H1 (cell line): ENCODE results near the gene DPP10. TPM values are rescaled to one million over a fixed set of nuclear protein-coding genes. Genes with fewer than 3 reads are reported as not detected.

Experiments
- CTCF ChIA-PET: fragments of 300-600 bp; sonication (Branson Sonifier 250); formaldehyde crosslinking; loops from one replicate; lab custom pipeline; 2021; ENCODE audit not compliant: partially characterized antibody; lab: Charles Lee
- POLR2A ChIA-PET: fragments of 300-600 bp; sonication (Branson Sonifier 250); formaldehyde crosslinking; loops from one replicate; lab custom pipeline; 2021; ENCODE audit warnings: inconsistent platforms; ENCODE audit not compliant: partially characterized antibody; lab: Charles Lee
- DNase-seq, 2 experiments: peaks; one replicate each; pipeline versions ENCODE4 v3.0.0 to v3.0.0-alpha.2; 2010 to 2022; ENCODE audit warnings: low spot score in 2 of 2, low read depth in 1 of 2, mixed read lengths in 1 of 2
- FAIRE-seq: peaks from 2 replicates; lab custom pipeline; 2011; peaks lifted over from hg19 to GRCh38; lab: Jason Lieb, UNC
- H2AFZ ChIP-seq: 2 replicates; pipeline ENCODE4 v1.8.1; 2012; ENCODE audit warnings: low read length, inconsistent platforms
- H2AK5ac ChIP-seq: 2 replicates; pipeline ENCODE4 v1.6.1; 2013; ENCODE audit warnings: low read depth, low read length
- H2BK120ac ChIP-seq: replicated peaks from 2 replicates; pipeline ENCODE3; 2013; ENCODE audit warnings: low read depth, low read length, inconsistent platforms
- H2BK12ac ChIP-seq: 2 replicates; pipeline ENCODE4 v1.6.1; 2013; ENCODE audit warnings: low read depth, low read length
- H2BK15ac ChIP-seq: 2 replicates; pipeline ENCODE4 v1.6.1; 2013; ENCODE audit warnings: low read length
- H2BK20ac ChIP-seq: 2 replicates; pipeline ENCODE4 v1.6.1; 2013; ENCODE audit warnings: low read length
- H2BK5ac ChIP-seq: 2 replicates; pipeline ENCODE4 v1.6.1; 2013; ENCODE audit warnings: low read depth, low read length
- H3K14ac ChIP-seq: 2 replicates; pipeline ENCODE4 v1.6.1; 2013; ENCODE audit warnings: inconsistent platforms; ENCODE audit not compliant: insufficient read length
- H3K18ac ChIP-seq: 2 replicates; pipeline ENCODE4 v1.6.1; 2013; ENCODE audit warnings: low read length; ENCODE audit errors: extremely low read depth
- H3K23ac ChIP-seq: 2 replicates; pipeline ENCODE4 v1.6.1; 2013; ENCODE audit warnings: inconsistent platforms; ENCODE audit not compliant: insufficient read length
- H3K23me2 ChIP-seq: 2 replicates; pipeline ENCODE4 v1.6.1; 2013; ENCODE audit warnings: low read depth, low read length
- H3K27ac ChIP-seq: 2 replicates; pipeline ENCODE4 v1.6.1; 2011; ENCODE audit warnings: low read depth, low read length, inconsistent platforms
- H3K27me3 ChIP-seq, 4 experiments: replicated peaks in 1 of 4; 1 replicate in 1 of 4; 2 replicates in 3 of 4; pipeline versions ENCODE4 v1.6.1 to v1.8.1; 2011 to 2013; ENCODE audit warnings: low read length in 3 of 4, mild to moderate bottlenecking in 3 of 4, inconsistent platforms in 2 of 4, mixed read lengths in 2 of 4, moderate library complexity in 1 of 4; ENCODE audit not compliant: control insufficient read depth in 3 of 4, insufficient read depth in 3 of 4; ENCODE audit errors: extremely low read depth in 1 of 4
- H3K36me3 ChIP-seq, 4 experiments: 2 replicates each; pipeline versions ENCODE4 v1.6.1 to v1.8.1; 2011 to 2013; ENCODE audit warnings: mild to moderate bottlenecking in 4 of 4, low read length in 3 of 4, moderate library complexity in 2 of 4, control low read depth in 1 of 4, inconsistent platforms in 1 of 4; ENCODE audit not compliant: insufficient read depth in 4 of 4, control insufficient read depth in 2 of 4
- H3K4ac ChIP-seq: replicated peaks from 2 replicates; pipeline ENCODE3; 2013; ENCODE audit warnings: low read length, low read depth, mixed read lengths, inconsistent platforms; ENCODE audit not compliant: insufficient read length
- H3K4me1 ChIP-seq, 4 experiments: replicated peaks in 1 of 4; 1 replicate in 1 of 4; 2 replicates in 3 of 4; pipeline versions ENCODE4 v1.6.1 to v1.8.1; 2011 to 2013; ENCODE audit warnings: low read length in 3 of 4, inconsistent platforms in 2 of 4, mixed read lengths in 1 of 4; ENCODE audit not compliant: insufficient read depth in 4 of 4, control insufficient read depth in 3 of 4
- H3K4me2 ChIP-seq, 2 experiments: 2 replicates each; pipeline versions ENCODE4 v1.6.1 to v1.8.1; 2011 to 2013; ENCODE audit warnings: low read depth in 2 of 2, low read length in 2 of 2, control low read depth in 1 of 2, inconsistent platforms in 1 of 2, mild to moderate bottlenecking in 1 of 2; ENCODE audit not compliant: insufficient read depth in 1 of 2
- H3K4me3 ChIP-seq, 4 experiments: fragments of 200-600, 300-600 bp in 1 of 4; sonication (generic), shearing (Covaris generic), sonication (Bioruptor Twin) in 1 of 4; 2 replicates each; pipeline versions ENCODE4 v1.5.1 to v1.8.1; 2011 to 2016; ENCODE audit warnings: low read length in 4 of 4, low read depth in 3 of 4, control low read depth in 2 of 4, inconsistent platforms in 2 of 4, mild to moderate bottlenecking in 2 of 4, mixed read lengths in 1 of 4, moderate library complexity in 1 of 4; ENCODE audit not compliant: insufficient read depth in 2 of 4; ENCODE audit errors: extremely low read depth in 1 of 4
- H3K56ac ChIP-seq: replicated peaks from 2 replicates; pipeline ENCODE3; 2013; ENCODE audit warnings: low read depth, mild to moderate bottlenecking, mixed read lengths, low read length, inconsistent platforms; ENCODE audit not compliant: insufficient read length
- H3K79me1 ChIP-seq: 2 replicates; pipeline ENCODE4 v1.6.1; 2013; ENCODE audit warnings: low read depth, low read length, control low read depth
- H3K79me2 ChIP-seq, 2 experiments: 2 replicates each; pipeline versions ENCODE4 v1.6.1 to v1.8.1; 2012 to 2013; ENCODE audit warnings: low read length in 2 of 2, mild to moderate bottlenecking in 2 of 2, inconsistent platforms in 1 of 2; ENCODE audit not compliant: insufficient read depth in 2 of 2, control insufficient read depth in 1 of 2
- H3K9ac ChIP-seq, 4 experiments: replicated peaks in 1 of 4; 1 replicate in 1 of 4; 2 replicates in 3 of 4; pipeline versions ENCODE4 v1.6.1 to v1.8.1; 2011 to 2013; ENCODE audit warnings: low read depth in 3 of 4, low read length in 3 of 4, control low read depth in 2 of 4, mild to moderate bottlenecking in 2 of 4, moderate library complexity in 2 of 4, inconsistent platforms in 1 of 4; ENCODE audit errors: extremely low read depth in 1 of 4
- H3K9me3 ChIP-seq, 2 experiments: 2 replicates each; pipeline versions ENCODE4 v1.6.1 to v1.8.1; 2012 to 2013; ENCODE audit warnings: mild to moderate bottlenecking in 2 of 2, moderate library complexity in 2 of 2, control low read depth in 1 of 2, inconsistent platforms in 1 of 2, low read depth in 1 of 2, low read length in 1 of 2, mixed read lengths in 1 of 2; ENCODE audit not compliant: insufficient read depth in 2 of 2
- H4K20me1 ChIP-seq, 2 experiments: replicated peaks in 1 of 2; 2 replicates each; pipeline versions ENCODE3 to v1.8.1; 2011 to 2013; ENCODE audit warnings: inconsistent platforms in 2 of 2, low read length in 2 of 2, mild to moderate bottlenecking in 1 of 2; ENCODE audit not compliant: insufficient read depth in 2 of 2, control insufficient read depth in 1 of 2
- H4K5ac ChIP-seq: 2 replicates; pipeline ENCODE4 v1.6.1; 2013; ENCODE audit warnings: low read length, low read depth, mixed read lengths, inconsistent platforms; ENCODE audit not compliant: insufficient read length
- H4K8ac ChIP-seq: 2 replicates; pipeline ENCODE4 v1.8.0; 2013; ENCODE audit warnings: mild to moderate bottlenecking, moderate library complexity, low read length, inconsistent platforms; ENCODE audit not compliant: insufficient read depth; ENCODE audit errors: extremely low read depth
- H4K91ac ChIP-seq: replicated peaks from 2 replicates; pipeline ENCODE3; 2013; ENCODE audit warnings: low read length, mixed read lengths, inconsistent platforms; ENCODE audit not compliant: insufficient read length
- ASH2L ChIP-seq: fragments of 200-600, 300-600 bp; sonication (generic); IDR thresholded peaks from one replicate; pipeline ENCODE4 v1.7.1; 2017; ENCODE audit warnings: low read length
- CBX5 ChIP-seq: fragments of 300-800, 300-1000 bp; sonication (generic); IDR thresholded peaks from 2 replicates; pipeline ENCODE4 v1.7.1; 2016; ENCODE audit warnings: antibody characterized with exemption, low read length, low read depth
- EP300 ChIP-seq, 2 experiments: IDR thresholded peaks; 1 replicate in 1 of 2; 2 replicates in 1 of 2; pipeline ENCODE4 v1.6.1; 2011 to 2012; ENCODE audit warnings: low read depth in 2 of 2, low read length in 2 of 2, mild to moderate bottlenecking in 2 of 2, borderline replicate concordance in 1 of 2, inconsistent platforms in 1 of 2, moderate library complexity in 1 of 2
- EZH2 ChIP-seq: fragments of 200-600 bp; sonication (generic); IDR thresholded peaks from 2 replicates; pipeline ENCODE4 v1.7.1; 2012; ENCODE audit warnings: low read depth, mild to moderate bottlenecking, moderate library complexity, low read length, inconsistent platforms; ENCODE audit not compliant: severe bottlenecking
- HDAC2 ChIP-seq, 2 experiments: fragments of 300-600 bp in 1 of 2; sonication (generic) in 1 of 2; IDR thresholded peaks; 2 replicates each; pipeline ENCODE4 v1.6.1; 2011 to 2012; ENCODE audit warnings: low read depth in 2 of 2, low read length in 2 of 2, mild to moderate bottlenecking in 2 of 2, moderate library complexity in 2 of 2, borderline replicate concordance in 1 of 2, inconsistent platforms in 1 of 2
- NANOG ChIP-seq: IDR thresholded peaks from 2 replicates; pipeline ENCODE4 v1.6.1; 2011; ENCODE audit warnings: low read length, low read depth, mild to moderate bottlenecking, inconsistent platforms; ENCODE audit not compliant: insufficient read depth, poor library complexity, severe bottlenecking
- SIX5 ChIP-seq: IDR thresholded peaks from 2 replicates; pipeline ENCODE4 v1.6.1; 2011; ENCODE audit warnings: mild to moderate bottlenecking, low read depth, low read length
- USF2 ChIP-seq: IDR thresholded peaks from 2 replicates; pipeline ENCODE4 v1.6.1; 2011; ENCODE audit warnings: low read length, improper control_type of control experiment
- WGBS, 2 experiments: shearing (Covaris generic) in 1 of 2; methylation state at CpG; one replicate each; pipeline versions ENCODE4 v1.1.6 to v1.1.7; 2013 to 2015; ENCODE audit warnings: low lambda C conversion rate in 2 of 2, mixed read lengths in 2 of 2, inconsistent platforms in 1 of 2, low coverage in 1 of 2, missing lambda C conversion rate in 1 of 2; ENCODE audit not compliant: insufficient replicate concordance in 2 of 2, insufficient coverage in 1 of 2, insufficient read length in 1 of 2; ENCODE audit errors: extremely low coverage in 1 of 2, missing lambda C conversion rate in 1 of 2; 5-methylcytosine and 5-hydroxymethylcytosine counted together
- polyA plus RNA-seq, 7 experiments: library from polyadenylated mRNA; depleted of rRNA in 3 of 7; stranded (reverse) in 5 of 7; unstranded in 2 of 7; fragments of >200 nt in 5 of 7; fragments of 200-250 nt in 2 of 7; gene quantifications; 1 replicate in 5 of 7; 2 replicates in 1 of 7; 4 replicates in 1 of 7; pipeline versions ENCODE4 v1.2.1 to v1.2.3, GENCODE V29; 2011 to 2013; ENCODE audit warnings: missing spikeins in 2 of 7, mixed read lengths in 2 of 7
- total RNA-seq: library from RNA; stranded (reverse); fragmentation: NEBNext Ultra II Directional; extraction: Animal tissue kit (Norgen Biotek cat#: 25700); gene quantifications from 2 replicates; pipeline ENCODE4 v1.2.1, GENCODE V29; 2021
- TF ChIP-seq, protein P1 (sequence below), 3 experiments: IDR thresholded peaks; 1 replicate in 2 of 3; 2 replicates in 1 of 3; pipeline versions ENCODE4 v1.5.1 to v1.6.1; 2011; ENCODE audit warnings: low read length in 3 of 3, mild to moderate bottlenecking in 3 of 3, inconsistent platforms in 2 of 3, low read depth in 1 of 3, moderate library complexity in 1 of 3; ENCODE audit not compliant: insufficient read depth in 1 of 3; ENCODE audit errors: control extremely low read depth in 1 of 3

DPP10 gene
- total and polyA plus RNA-seq, 2 of the 8 experiments (the other 6 are each of a cell fraction or from before 2014, with no cell fraction given) = 3.3 to 7.2 TPM

GRCh38 chr2:115887209-115887776 is 1444.9 kb downstream of the DPP10 start:
- DNase-seq (no peak), FAIRE-seq (no peak)
- no peak overlapping the region for H4K91ac ChIP-seq
- no peak overlapping the region for H4K5ac ChIP-seq
- WGBS, 2 experiments = 93% methylated on average over 1 of the region's 1 CpG; no CpG with 5 or more reads in 1 of the 2 experiments
- no peak overlapping the region for H3K14ac ChIP-seq
- no peaks in the 10 kb centered on the region for H3K79me1 ChIP-seq
- H2AK5ac ChIP-seq = no peak overlapping the region
- H3K9ac ChIP-seq = no peak overlapping the region
- no peak overlapping the region for H4K8ac ChIP-seq
- no peak overlapping the region for H3K56ac ChIP-seq
- H3K23me2 ChIP-seq = peaks cover 1% of the 10 kb centered on the region; the same call in 1 of the 2 replicates
- H3K23ac ChIP-seq = no peak overlapping the region
- H3K4me1 ChIP-seq = no peaks in the 10 kb centered on the region
- no peaks in the 10 kb centered on the region for H3K9me3 ChIP-seq
- H2BK5ac ChIP-seq = no peak overlapping the region
- POLR2A ChIA-PET = no interaction called here
- H2BK15ac ChIP-seq = no peak overlapping the region
- H3K36me3 ChIP-seq = no peaks in the 10 kb centered on the region
- no peak overlapping the region for H3K4ac ChIP-seq
- H2BK12ac ChIP-seq = no peak overlapping the region
- CTCF ChIA-PET = no interaction called here
- no peak overlapping the region for H3K4me2 ChIP-seq
- H3K18ac ChIP-seq = no peak overlapping the region
- H2BK120ac ChIP-seq = no peak overlapping the region
- peaks cover 0 to 1% (median 0%) of the 10 kb centered on the region in 4 experiments; a peak in 1 of 7 replicates for H3K27me3 ChIP-seq
- H3K79me2 ChIP-seq = no peaks in the 10 kb centered on the region
- no peaks in the 10 kb centered on the region for H4K20me1 ChIP-seq
- no peak overlapping the region for H3K27ac ChIP-seq
- no peak overlapping the region for H2AFZ ChIP-seq
- H2BK20ac ChIP-seq = no peak overlapping the region
- H3K4me3 ChIP-seq = no peak overlapping the region
- no peak for TF ChIP-seq CBX5
- TF ChIP-seq EP300 (IDR thresholded peaks at IDR 0.05; ENCODE audit: borderline replicate concordance in 1 of 2, low read depth in 2 of 2, low read length in 2 of 2) = no peak
- TF ChIP-seq HDAC2 (IDR thresholded peaks at IDR 0.05; ENCODE audit: borderline replicate concordance in 1 of 2, low read depth in 2 of 2, low read length in 2 of 2) = no peak
- no peak for TF ChIP-seq NANOG
- TF ChIP-seq EZH2 = no peak
- no peak for TF ChIP-seq USF2
- TF ChIP-seq SIX5 = no peak
- TF ChIP-seq, protein P1, sequence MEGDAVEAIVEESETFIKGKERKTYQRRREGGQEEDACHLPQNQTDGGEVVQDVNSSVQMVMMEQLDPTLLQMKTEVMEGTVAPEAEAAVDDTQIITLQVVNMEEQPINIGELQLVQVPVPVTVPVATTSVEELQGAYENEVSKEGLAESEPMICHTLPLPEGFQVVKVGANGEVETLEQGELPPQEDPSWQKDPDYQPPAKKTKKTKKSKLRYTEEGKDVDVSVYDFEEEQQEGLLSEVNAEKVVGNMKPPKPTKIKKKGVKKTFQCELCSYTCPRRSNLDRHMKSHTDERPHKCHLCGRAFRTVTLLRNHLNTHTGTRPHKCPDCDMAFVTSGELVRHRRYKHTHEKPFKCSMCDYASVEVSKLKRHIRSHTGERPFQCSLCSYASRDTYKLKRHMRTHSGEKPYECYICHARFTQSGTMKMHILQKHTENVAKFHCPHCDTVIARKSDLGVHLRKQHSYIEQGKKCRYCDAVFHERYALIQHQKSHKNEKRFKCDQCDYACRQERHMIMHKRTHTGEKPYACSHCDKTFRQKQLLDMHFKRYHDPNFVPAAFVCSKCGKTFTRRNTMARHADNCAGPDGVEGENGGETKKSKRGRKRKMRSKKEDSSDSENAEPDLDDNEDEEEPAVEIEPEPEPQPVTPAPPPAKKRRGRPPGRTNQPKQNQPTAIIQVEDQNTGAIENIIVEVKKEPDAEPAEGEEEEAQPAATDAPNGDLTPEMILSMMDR (IDR thresholded peaks at IDR 0.05; ENCODE audit: control extremely low read depth in 1 of 3, insufficient read depth in 1 of 3, low read depth in 1 of 3, low read length in 3 of 3) = no peak
- no peak for TF ChIP-seq ASH2L
